Measurements from ENCODE around the gene UNC79. TPM values are rescaled to one million over a fixed set of nuclear protein-coding genes. Genes with fewer than 3 reads are reported as not detected.
A peak's percentile ranks its signal among the peaks of the same experiment; 100 is the strongest.

Gene UNC79
- total and polyA plus RNA-seq, 2 experiments from 2014 or later: 0.15 to 0.20 TPM

DNA sequence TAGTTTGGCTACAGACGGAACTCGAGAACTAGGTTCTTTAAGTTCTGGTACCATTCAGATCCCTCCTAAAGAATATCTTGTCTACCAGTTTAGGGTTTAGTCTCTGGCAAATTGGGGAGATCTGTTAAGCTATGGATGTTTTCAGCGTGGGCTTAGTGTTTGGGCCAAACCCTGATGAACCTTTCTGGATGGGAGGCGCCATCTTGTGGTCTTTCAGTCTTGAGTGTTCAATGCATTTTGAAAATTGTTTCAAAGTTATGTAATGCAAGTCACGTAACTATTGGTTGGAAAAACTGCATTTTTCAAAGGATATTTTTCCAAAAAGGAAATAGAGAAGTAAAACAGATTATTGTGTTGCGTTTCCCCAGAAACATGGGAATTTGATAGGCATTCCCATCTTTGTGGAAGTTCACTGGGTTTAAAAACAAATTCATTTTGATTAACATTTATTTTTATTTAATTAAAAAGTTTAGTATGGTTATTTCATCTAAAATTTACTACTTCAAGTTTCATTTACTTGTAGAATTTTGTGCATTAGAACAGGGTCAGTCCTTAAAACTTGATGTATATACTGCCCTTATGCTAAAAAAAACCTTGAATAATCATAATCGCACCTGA, 188.5 kb downstream of the UNC79 start:
- WGBS (ENCODE audit: low lambda C conversion rate, missing lambda C conversion rate): 46% methylated on average over 7 of the region's 7 CpGs
- Histone ChIP-seq H3K4me1 (ENCODE audit: insufficient read depth) (no peaks in the 10 kb centered on the region), H3K27me3 (no peaks in the 10 kb centered on the region), H3K4me2 (no peak overlapping the region), H3K27ac (no peak overlapping the region), H3K4me3 (no peak overlapping the region), H3K9me2 (replicated peaks; ENCODE audit: insufficient read depth) (no peaks in the 10 kb centered on the region), H4K20me1 (ENCODE audit: insufficient read depth, poor library complexity, severe bottlenecking) (no peaks in the 10 kb centered on the region), H3K36me3 (replicated peaks; ENCODE audit: insufficient read depth, low read depth) (no peaks in the 10 kb centered on the region), H3K79me2 (no peaks in the 10 kb centered on the region), H2AFZ (no peak overlapping the region), H3K9me3 (ENCODE audit: low read depth) (no peaks in the 10 kb centered on the region)
- peak; percentile 65 for DNase-seq (ENCODE audit: low spot score)
- no peak for TF ChIP-seq EZH2phosphoT487 (IDR thresholded peaks at IDR 0.05; ENCODE audit: low read depth, severe bottlenecking, unreplicated experiment)
- TF ChIP-seq, protein P1, sequence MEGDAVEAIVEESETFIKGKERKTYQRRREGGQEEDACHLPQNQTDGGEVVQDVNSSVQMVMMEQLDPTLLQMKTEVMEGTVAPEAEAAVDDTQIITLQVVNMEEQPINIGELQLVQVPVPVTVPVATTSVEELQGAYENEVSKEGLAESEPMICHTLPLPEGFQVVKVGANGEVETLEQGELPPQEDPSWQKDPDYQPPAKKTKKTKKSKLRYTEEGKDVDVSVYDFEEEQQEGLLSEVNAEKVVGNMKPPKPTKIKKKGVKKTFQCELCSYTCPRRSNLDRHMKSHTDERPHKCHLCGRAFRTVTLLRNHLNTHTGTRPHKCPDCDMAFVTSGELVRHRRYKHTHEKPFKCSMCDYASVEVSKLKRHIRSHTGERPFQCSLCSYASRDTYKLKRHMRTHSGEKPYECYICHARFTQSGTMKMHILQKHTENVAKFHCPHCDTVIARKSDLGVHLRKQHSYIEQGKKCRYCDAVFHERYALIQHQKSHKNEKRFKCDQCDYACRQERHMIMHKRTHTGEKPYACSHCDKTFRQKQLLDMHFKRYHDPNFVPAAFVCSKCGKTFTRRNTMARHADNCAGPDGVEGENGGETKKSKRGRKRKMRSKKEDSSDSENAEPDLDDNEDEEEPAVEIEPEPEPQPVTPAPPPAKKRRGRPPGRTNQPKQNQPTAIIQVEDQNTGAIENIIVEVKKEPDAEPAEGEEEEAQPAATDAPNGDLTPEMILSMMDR (IDR thresholded peaks at IDR 0.05; ENCODE audit: poor library complexity): peak; percentile 72

DNA sequence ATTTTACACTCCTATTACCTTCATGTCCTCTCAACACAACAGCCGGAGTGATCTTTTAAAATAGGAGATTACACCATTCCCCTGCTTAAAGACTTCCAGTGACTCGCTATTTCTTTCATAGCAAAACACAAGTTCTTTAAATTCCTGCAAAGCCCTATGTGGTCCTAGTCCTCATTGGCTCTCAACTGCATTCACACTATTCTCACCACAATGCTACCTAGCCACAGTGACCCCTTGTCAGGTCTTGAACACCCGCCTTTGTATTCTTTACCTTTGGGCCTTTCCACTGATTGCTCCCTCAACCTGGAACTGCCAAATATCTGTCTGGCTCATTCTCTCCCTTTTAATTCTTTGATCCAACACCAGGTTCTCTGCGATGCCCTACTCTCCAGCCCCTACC, 197.3 kb downstream of the UNC79 start:
- Histone ChIP-seq H3K4me1 (ENCODE audit: insufficient read depth) (no peaks in the 10 kb centered on the region), H3K36me3 (replicated peaks; ENCODE audit: insufficient read depth, low read depth) (no peaks in the 10 kb centered on the region), H3K79me2 (no peaks in the 10 kb centered on the region), H3K9me3 (ENCODE audit: low read depth) (no peaks in the 10 kb centered on the region), H3K27me3 (peaks cover 4% of the 10 kb centered on the region), H4K20me1 (ENCODE audit: insufficient read depth, poor library complexity, severe bottlenecking) (no peaks in the 10 kb centered on the region), H3K27ac (no peak overlapping the region), H3K4me2 (no peak overlapping the region), H3K9me2 (replicated peaks; ENCODE audit: insufficient read depth) (no peaks in the 10 kb centered on the region), H2AFZ (no peak overlapping the region), H3K4me3 (no peak overlapping the region)
- WGBS (ENCODE audit: low lambda C conversion rate, missing lambda C conversion rate): 85% methylated on average over 4 of the region's 4 CpGs
- DNase-seq (ENCODE audit: low spot score): no peak
- no peak for TF ChIP-seq EZH2 (IDR thresholded peaks at IDR 0.05; ENCODE audit: borderline replicate concordance)
- no peak for TF ChIP-seq EZH2phosphoT487 (IDR thresholded peaks at IDR 0.05; ENCODE audit: low read depth, severe bottlenecking, unreplicated experiment)
- TF ChIP-seq, protein P1 (IDR thresholded peaks at IDR 0.05; ENCODE audit: poor library complexity): no peak

DNA sequence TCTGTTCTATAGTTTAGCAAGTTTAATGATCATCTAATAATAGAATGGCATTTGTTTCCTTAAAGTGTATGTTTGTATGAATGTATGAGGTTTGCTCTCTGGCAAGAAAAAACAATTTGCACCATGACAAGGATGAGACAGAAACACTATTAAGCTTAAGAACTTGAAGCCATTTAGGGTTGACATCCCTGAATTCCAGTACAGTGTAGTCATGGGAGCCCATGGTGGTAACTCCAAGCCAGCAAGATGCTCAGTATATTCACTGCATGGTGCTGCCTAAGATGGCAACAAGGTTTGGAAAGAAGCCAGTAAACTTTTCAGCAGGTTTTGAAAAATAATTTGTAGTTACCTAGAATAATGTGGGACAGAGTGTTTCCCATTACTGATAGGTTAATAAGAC, 198.9 kb downstream of the UNC79 start:
- no peaks in the 10 kb centered on the region for H3K4me1 ChIP-seq (ENCODE audit: insufficient read depth)
- no peaks in the 10 kb centered on the region for H3K36me3 ChIP-seq (replicated peaks; ENCODE audit: insufficient read depth, low read depth)
- no peaks in the 10 kb centered on the region for H3K79me2 ChIP-seq
- TF ChIP-seq EZH2phosphoT487 (IDR thresholded peaks at IDR 0.05; ENCODE audit: low read depth, severe bottlenecking, unreplicated experiment): no peak
- TF ChIP-seq, protein P1 (IDR thresholded peaks at IDR 0.05; ENCODE audit: poor library complexity): no peak
- H3K9me2 ChIP-seq (replicated peaks; ENCODE audit: insufficient read depth): no peaks in the 10 kb centered on the region
- H3K27ac ChIP-seq: no peak overlapping the region
- DNase-seq (ENCODE audit: low spot score): no peak
- no peaks in the 10 kb centered on the region for H4K20me1 ChIP-seq (ENCODE audit: insufficient read depth, poor library complexity, severe bottlenecking)
- H3K9me3 ChIP-seq (ENCODE audit: low read depth): no peaks in the 10 kb centered on the region
- peaks cover 4% of the 10 kb centered on the region for H3K27me3 ChIP-seq
- no peak overlapping the region for H2AFZ ChIP-seq
- H3K4me2 ChIP-seq: no peak overlapping the region
- no peak overlapping the region for H3K4me3 ChIP-seq

DNA sequence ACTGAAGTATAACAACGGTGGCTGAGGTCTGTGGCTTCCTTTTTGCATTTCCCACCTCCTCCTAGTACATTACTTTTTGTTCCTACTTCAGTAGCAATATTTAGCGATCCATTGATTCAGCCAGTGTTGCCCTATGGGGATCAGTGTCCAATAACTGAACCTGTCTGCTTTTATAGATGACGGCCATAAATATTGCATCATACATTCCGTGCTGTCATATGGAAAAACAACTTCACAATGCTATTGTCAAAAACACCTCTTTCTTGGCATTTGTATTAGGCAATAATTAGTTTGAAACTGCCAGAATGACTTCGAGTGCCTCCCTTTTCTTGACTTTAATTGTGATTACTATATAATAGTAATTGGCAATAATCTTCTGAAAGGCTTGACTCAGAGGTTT, 208.1 kb downstream of the UNC79 start:
- TF ChIP-seq, protein P1 (IDR thresholded peaks at IDR 0.05; ENCODE audit: poor library complexity): no peak
- TF ChIP-seq EZH2phosphoT487 (IDR thresholded peaks at IDR 0.05; ENCODE audit: low read depth, severe bottlenecking, unreplicated experiment) (no peak), EZH2 (IDR thresholded peaks at IDR 0.05; ENCODE audit: borderline replicate concordance) (no peak)

More for the DNA sequence above, 208.1 kb downstream of the UNC79 start:
- H3K27me3 ChIP-seq: peaks cover 5% of the 10 kb centered on the region
- H4K20me1 ChIP-seq (ENCODE audit: insufficient read depth, poor library complexity, severe bottlenecking): no peaks in the 10 kb centered on the region
- no peak for DNase-seq (ENCODE audit: low spot score)
- H3K9me3 ChIP-seq (ENCODE audit: low read depth): no peaks in the 10 kb centered on the region
- H3K4me2 ChIP-seq: no peak overlapping the region
- H3K36me3 ChIP-seq (replicated peaks; ENCODE audit: insufficient read depth, low read depth): no peaks in the 10 kb centered on the region
- H3K9me2 ChIP-seq (replicated peaks; ENCODE audit: insufficient read depth): no peaks in the 10 kb centered on the region
- 81% methylated on average over 5 of the region's 5 CpGs for WGBS (ENCODE audit: low lambda C conversion rate, missing lambda C conversion rate)
- no peak overlapping the region for H3K27ac ChIP-seq
- no peak overlapping the region for H2AFZ ChIP-seq
- no peak overlapping the region for H3K4me3 ChIP-seq
- H3K79me2 ChIP-seq: no peaks in the 10 kb centered on the region
- H3K4me1 ChIP-seq (ENCODE audit: insufficient read depth): no peaks in the 10 kb centered on the region
